HTERT RPE-1 (cell line): Measurements from ENCODE around the gene MAP1LC3B2.
"Not testable (repeated sequence)": the region's sequence is repeated elsewhere in the genome, so short reads cannot be mapped to it uniquely, and the experiment has no call there.

ENCODE experiments used
- in situ Hi-C: fragments of 300-500 bp; cut with MboI; formaldehyde crosslinking; loops from 4 replicates; pipeline ENCODE4 v1.14.3; 2020; ENCODE audit warnings: low sequenced_read_pairs

The MAP1LC3B2 gene

GRCh38 chr12:116556964-116557698 lies 2.0 kb upstream of the MAP1LC3B2 start:
- in situ Hi-C loops: no loop called here

- in situ Hi-C loops: no loop called here
Measured at GRCh38 chr12:116558280-116559161, 660 bp upstream of the MAP1LC3B2 start.

- in situ Hi-C loops: no loop called here
Measured at GRCh38 chr12:116561181-116561821, 2.1 kb downstream of the MAP1LC3B2 start.

- in situ Hi-C loops: no loop called here
Measured at GRCh38 chr12:116562090-116562489, 2.9 kb downstream of the MAP1LC3B2 start.

- in situ Hi-C loops: no loop called here
Measured at GRCh38 chr12:116563262-116563661, 4.1 kb downstream of the MAP1LC3B2 start.

- in situ Hi-C loops: no loop called here
Measured at GRCh38 chr12:116564080-116564479, 4.9 kb downstream of the MAP1LC3B2 start.

DNA sequence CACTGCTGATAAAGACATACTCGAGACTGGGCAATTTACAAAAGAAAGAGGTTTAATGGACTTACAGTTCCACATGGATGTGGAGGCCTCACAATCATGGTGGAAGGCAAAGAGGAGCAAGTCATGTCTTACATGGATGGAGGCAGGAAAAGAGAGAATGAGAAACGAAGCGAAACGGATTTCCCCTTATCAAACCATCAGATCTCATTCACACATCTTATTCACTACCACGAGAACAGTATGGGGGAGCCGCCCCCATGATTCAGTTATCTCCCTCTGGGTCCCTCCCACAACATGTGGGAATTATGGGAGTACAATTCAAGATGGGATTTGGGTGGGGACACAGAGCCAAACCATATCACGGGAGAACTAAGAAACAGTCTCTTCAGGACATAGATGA lies 6.0 kb downstream of the MAP1LC3B2 start:
- in situ Hi-C loops: not testable (repeated sequence)

DNA sequence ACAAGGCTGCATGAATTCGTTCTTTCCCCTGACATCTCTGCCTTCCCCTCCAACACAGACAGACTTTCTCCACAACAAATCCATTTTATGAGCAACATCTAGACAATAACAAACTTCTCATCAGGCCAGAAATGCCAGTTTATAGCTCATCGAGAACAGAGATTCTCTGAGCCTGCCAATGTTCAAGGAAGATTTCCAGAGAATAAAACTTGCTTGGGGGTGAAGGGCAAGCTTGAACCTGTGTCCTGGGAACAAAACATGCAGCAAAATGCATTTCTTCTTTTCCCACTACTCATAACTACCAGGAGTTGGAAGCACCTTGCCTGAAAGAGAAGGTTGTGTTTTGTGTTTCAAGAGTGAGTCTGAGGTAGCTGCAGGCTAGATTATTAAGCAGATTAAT lies 6.8 kb downstream of the MAP1LC3B2 start:
- in situ Hi-C loops: no loop called here

- in situ Hi-C loops: no loop called here
Measured at GRCh38 chr12:116568203-116568602, 9.0 kb downstream of the MAP1LC3B2 start.

- in situ Hi-C loops: no loop called here
Measured at GRCh38 chr12:116571089-116571488, 11.9 kb downstream of the MAP1LC3B2 start.

DNA sequence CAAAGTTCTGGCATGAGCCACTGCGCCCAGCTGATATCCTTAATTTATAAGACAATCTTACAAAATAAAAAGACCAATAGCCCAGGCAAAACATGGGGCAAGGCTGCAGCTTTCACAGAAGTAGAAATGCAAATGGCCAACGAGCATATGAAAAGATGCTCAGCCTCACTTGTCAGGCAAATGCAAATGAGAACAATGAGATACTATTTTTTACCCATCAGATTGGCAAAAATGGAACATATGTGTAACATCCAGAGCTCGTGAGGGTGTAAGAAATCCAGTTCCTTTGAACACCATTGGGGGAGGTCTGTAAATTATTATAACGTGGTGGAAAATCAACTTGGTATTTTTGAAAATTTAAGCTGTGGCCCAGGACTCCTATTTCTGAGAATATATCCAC lies 14.6 kb downstream of the MAP1LC3B2 start:
- in situ Hi-C loops: no loop called here

GRCh38 chr12:116575754-116576153 lies 16.6 kb downstream of the MAP1LC3B2 start:
- in situ Hi-C loops: not testable (repeated sequence)

DNA sequence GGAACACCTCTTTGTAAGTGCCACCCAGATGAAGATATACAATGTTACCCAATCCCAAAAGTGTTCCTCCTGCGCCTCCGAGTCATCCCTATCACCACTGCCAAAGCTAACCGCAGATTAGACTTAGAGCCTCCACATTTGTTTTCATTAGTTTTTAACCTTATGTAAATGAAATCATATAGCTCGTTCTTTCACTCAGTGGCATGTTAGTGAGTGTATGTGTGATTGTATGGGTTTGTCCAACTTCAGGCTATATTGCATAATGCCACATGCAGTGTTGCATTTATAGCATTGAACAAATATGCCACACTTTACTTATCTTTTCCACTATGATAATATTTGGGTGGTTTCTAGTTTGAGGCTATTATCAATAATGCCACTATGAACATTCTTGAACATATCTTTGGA lies 18.0 kb downstream of the MAP1LC3B2 start:
- in situ Hi-C loops: no loop called here

GRCh38 chr12:116578051-116578450 lies 18.9 kb downstream of the MAP1LC3B2 start:
- in situ Hi-C loops: no loop called here

- in situ Hi-C loops: no loop called here
Measured at GRCh38 chr12:116582610-116583009, 23.4 kb downstream of the MAP1LC3B2 start.

- in situ Hi-C loops: no loop called here
Measured at GRCh38 chr12:116583129-116583694, 24.0 kb downstream of the MAP1LC3B2 start.

DNA sequence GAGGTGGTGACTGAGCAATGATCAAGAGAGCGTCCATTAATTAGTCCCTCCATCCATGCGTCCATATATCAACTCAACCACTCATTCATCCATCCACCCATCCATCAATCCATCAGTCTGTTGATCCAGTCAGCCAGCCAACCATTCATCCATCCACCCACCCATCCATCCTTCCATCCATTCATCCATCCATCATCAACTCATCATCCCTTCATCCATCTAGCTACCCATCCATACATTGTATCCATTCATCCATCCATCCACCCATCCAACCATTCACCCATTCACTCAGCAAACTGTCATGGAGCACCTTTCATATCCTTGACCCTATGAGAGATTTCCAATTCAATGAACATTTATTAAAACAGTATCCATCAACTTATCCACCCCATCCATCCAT lies 28.1 kb downstream of the MAP1LC3B2 start:
- in situ Hi-C loops: no loop called here

DNA sequence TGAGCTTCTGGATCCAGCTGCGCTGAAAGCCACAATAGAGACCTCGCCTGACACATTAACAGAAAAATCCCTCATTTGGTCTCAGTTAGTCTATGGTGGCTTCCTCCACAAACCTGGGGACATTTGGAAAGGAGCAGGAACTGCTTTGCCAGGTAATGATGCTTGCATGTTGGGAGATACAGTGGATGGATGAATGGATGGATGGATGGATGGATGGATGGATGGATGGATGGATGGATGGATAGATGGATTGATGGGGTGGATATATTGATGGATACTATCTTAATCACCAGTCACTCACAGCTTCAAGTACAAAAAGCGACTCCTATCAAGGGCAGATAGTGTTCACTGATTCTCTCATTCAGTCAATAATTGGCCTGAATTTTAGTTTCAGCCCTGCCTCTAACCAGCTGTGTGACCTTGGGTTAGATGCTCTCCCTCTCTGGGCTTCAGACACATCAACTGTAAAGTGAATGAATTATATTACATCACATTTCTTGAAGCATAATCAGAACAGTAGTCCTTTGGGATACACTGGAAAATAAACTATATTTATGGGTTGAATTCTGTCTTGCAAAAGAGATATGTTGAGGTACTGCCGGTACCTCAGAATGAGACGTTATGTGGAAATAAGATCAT lies 29.3 kb downstream of the MAP1LC3B2 start:
- in situ Hi-C loops: no loop called here

DNA sequence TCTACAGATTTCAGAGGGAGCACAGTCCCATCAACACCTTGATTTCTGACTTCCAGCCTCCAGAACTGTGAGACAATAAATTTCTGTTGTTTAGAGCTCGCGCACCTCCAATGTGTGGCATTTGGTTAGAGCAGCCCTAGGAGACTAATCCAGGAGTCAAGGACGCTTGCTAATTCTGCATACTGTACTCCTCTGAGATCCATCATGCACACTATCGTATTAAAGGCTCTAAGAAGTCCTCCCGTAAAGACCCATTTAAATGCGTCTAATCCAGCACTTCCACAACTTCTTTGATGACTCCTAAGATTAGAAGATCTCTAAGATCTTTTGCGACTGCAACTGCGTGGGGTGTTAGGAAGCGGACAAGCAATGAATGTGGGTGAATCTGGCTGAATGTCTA lies 30.4 kb downstream of the MAP1LC3B2 start:
- in situ Hi-C loops: no loop called here

- in situ Hi-C loops: no loop called here
Measured at GRCh38 chr12:116590561-116590960, 31.4 kb downstream of the MAP1LC3B2 start.
